HuH-7.5 (cell line): ENCODE data around the gene TEKTIP1.

Source experiments
- DNase-seq: peaks from one replicate; pipeline ENCODE4 v3.0.0; 2011; ENCODE audit warnings: low spot score

Gene TEKTIP1

DNA sequence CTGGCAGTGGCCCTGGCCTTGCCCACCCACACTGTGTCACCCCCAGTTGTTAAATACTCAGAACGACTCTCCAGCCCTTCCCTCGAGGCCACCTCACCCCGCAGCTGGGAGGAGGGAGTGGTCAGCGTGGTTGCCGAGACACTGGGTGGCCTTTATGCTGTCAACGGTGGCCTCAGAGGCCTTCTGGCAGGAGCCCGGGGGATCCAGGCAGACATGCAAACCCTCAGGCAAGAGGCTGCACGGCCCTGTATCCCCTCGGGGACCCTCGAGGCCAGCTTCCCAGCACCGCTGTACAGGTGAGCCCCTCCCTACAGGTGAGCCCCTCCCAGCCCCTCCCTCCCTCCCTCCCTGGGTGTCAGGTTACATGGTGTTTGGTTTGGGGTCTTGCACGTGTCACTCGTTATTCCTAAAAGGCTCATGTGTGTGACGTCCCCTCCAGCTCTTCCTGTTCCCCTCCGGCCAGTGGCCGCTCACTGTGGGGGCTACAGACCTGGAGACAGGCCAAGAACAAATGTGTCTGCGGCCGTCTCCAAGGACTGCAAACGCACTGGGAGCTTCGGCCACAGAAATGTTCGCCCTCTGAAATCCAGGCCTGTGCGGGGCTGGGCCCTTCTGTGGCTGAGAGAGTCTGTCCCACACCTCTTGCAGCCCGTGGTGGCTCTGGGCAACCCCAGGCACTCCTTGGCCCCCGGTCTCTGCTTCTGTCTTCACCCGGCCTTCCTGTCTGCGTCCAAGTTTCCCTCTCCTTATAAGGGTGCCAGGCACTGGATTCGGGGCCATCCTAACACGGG, at the start of gene TEKTIP1:
TEKTIP1 (plus strand) TSS at position 210 of the 791 bp plus-strand sequence; CDS start at position 214, 4 bp downstream.
- no peak for DNase-seq

DNA sequence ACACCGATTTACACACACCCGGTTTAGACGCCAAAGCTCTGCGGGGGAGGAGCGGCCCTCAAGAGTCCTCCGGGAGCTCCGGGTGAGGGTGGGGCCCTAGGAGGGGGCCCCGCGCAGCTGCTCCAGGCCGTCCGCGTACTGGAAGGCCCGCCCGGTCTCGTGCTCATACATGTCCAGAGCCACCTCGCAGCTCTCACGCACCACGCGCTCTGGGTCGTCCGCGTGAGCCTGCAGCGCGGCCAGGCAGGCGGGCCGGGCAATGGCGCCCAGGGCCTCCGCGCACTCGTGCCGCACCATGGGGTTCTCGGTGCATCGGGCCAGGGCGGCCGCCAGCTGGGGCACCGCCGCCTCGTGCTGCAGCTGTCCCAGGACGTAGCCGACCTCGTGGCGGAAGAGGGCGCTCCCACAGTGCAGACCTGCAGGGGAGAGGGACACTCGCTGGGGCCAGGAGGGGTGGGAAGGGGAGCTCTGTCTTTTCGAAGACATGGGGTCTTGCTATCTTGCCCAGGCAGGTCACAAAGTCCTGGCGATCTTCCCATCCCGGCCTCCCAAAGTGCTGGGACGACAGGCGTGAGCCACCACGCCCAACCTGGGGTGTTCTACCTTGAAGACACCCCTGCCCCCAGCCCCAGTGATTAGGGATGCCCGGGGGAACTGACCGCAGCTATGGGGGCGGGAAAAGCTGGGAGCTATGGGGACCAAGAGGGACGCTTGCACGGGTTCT, 47.4 kb upstream of the TEKTIP1 start:
- no peak for DNase-seq

DNA sequence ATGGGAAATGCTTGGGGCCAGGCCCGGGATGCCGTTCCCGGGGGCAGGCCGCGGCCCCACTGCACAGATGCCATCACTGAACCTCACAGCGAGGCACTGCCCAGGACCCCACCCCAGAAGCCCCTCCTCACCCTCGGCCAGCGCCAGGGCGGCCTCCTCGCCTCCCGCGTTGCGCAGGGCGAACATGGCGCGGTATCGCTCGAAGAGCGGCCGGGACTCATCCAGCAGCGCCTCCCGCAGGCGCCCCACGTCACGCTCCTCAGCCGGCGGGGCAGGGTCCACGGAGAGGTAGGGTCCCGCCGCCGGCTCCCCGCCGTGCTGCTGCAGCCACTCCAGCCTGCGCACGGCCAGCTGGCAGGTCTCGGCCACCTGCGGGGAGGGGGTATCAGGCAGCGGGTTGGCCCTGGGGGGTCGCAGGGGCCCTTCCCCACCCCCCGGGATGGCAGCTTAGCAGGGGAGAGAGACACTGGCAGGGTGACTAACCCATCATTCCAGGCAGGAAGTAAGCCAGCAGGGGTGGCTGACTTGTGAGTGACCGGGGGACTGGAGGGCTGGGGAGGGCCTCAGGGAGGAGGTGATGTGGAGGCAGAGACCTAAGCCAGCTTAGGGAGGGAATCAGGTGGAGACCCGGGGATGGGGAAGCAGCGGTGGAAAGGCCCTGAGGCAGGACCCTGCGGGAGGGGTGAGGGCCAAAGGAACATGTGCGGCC, 46.7 kb upstream of the TEKTIP1 start:
- no peak for DNase-seq

DNA sequence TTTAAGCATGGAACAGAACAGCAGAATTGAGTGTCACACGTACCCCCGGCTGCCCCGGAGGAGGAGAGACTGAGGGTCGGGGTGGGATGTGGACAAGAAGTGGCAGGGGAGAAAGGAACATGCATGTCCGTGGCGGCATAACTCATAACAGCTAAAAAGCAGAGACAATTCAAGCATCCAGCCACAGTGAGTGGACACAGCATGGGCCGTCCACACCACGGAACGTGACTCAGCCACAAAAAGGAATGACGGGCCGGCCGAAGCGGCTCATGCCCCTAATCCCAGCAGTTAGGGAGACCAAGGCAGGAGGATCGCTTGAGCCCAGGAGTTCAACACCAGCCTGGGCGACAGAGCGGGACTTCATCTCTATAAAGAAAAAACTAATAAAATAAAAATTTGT, 46.1 kb upstream of the TEKTIP1 start:
- no peak for DNase-seq

DNA sequence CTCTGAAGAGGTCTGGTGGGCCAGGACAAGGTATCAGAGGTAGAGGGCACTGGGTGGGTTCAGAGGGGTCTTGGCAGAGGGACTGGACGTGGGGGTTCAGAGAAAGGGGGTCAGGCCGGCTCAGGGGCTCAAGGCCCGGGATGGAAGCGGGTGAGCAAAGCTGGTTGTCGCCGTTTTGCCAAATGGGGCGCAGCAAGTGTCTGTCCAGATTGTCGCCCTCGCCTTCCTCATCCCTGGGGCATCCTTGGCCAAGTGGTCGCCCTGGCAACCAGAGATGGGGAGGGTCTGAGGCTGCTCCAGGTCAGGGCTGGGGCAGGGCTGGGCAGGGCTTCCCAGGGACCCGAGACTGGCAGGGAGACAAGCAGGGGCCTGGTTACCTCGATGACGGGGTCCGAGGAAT, 45.3 kb upstream of the TEKTIP1 start:
- DNase-seq = no peak

DNA sequence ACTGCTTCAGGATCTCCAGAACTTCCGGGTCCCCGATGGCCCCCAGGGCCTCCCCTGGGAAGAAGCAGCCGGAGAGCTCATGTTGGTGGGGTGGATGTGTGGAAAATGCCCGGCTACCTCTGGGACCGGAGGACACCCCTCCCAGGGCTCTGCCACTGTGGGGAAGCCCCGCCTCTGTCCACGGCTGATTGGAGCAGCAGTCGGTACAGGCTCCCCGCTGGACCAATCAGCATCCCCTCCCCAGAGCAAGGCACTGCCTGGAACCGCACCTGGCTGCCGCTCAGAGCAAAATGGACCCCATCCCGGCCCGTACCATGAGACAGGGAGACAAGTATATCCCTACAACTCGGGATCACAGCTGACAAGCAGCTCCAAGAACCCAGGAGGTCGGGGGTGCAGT, 44.9 kb upstream of the TEKTIP1 start:
- DNase-seq = peak; percentile 59

DNA sequence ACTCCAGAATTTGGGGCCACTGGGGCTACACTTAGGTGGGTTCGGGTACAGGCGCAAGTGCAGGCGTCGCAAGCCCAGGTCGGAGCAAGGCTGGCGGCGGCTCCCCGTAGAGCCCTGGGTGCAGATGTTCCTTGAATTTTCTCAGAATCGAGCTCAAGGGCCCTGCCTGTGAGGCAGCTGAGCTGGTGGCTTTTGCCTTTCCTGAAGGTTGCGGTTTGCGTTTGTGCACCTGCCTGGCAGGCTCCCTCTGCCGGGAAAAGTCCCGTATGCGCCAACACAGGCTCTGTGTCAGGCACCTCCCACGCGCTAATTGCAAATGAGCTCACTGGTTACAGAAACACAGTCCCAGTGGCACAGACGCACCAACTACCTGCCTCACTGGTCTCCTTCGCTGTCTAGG, 44.4 kb upstream of the TEKTIP1 start:
- DNase-seq = no peak

DNA sequence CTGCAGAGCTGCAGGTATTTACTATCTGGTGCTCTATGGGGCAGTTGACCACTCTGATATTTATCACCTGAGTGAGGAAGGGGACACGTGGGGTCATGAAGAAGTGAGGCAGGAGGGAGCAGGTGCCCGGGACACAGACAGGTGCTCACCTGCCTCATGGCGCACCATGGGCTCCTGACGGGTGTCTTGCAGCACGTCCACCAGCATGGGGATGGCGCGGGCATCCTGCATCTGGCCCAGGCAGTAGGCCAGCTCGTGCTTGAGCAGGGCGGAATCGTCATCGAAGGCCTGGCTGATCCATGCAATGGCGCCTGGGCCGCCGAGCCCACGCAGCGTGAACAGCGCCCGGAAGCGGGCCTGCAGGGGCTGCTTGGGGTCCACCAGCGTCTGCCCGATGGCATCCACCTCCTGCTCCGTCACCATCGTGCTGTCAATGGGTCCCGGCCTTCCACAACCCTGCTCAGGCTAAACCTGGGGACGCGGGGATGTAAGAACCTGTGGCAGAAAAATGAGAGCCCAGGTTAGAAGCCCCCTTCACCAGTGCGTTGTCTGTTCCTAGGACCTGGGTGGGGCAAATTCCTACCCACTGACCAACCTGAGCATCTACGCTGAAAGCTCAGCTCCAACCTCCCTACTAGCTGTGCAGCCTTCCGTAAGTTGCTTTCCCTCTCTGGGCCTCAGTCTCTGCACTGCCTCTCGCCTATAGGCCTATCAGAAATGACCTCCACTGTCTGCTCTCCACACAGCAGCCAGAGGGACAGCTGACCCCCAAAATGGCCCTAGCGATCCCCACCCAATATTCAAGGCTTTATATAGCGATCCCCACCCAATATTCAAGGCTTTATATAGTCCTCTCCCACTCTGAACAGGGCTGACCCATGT, 42.3 kb upstream of the TEKTIP1 start:
- DNase-seq = no peak

DNA sequence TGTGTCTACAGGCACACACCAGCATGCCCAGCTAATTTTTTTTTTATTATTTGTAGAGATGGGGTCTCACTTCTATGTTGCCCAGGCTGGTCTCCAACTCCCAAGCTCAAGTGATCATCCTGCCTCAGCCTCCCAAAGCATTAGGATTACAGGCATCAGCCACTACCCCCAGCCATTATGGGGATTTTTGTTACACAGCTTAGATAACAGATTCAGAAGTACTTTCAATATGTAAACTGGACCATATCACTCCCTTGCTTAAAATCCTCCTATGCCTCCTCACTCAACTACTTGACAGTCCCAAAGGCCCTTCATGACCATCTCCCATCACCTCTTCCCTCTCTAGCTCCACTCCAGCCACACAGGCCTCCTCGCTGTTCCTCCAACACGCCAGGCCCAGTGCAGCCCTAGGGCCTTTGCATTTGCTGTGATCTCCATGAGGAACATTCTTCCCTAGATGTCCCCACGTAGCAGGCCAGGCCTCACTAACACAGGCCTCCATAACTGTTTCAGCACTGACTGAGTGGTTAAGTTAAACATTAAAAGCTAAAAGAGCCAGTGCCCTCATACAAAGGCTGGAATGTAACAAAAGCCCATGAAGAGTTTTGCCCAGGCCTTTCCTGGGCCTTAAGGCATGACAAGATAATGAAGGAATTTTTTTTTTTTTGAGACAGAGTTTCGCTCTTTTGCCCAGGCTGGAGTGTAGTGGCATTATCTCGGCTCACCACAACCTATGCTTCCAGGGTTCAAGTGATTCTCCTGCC, 41.0 kb upstream of the TEKTIP1 start:
- no peak for DNase-seq

DNA sequence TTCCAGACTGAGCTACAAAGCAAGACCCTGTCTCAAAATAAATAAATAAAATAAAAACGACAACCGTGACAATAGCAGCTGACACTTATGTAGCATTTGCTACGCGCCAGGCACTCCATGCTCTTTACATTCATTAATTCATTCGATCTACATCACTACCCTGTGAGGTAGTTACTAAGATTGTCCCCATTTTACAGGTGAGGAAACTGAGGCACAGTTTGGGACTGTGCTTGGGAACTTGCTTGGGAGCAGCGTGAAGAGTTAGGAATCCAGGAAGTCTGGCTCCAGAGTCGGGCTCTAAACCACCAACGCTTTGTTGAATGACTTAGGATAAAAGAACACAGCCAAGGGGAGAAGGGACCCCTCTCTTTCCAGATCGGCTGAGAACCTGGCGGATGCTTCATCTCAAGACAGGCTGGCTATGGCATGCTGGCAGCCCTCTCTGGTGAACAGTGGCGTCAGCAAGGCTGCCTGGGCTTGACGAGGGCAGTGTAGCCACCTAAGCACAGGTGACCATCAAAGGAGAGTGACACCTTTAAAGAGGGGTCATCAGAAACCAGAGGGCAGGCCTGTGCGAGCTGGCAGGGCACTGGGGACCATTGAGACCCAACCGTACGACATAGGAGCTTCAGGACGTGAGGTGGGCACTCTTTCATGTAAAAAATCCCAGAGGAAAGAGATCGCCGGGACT, 39.1 kb upstream of the TEKTIP1 start:
- no peak for DNase-seq

DNA sequence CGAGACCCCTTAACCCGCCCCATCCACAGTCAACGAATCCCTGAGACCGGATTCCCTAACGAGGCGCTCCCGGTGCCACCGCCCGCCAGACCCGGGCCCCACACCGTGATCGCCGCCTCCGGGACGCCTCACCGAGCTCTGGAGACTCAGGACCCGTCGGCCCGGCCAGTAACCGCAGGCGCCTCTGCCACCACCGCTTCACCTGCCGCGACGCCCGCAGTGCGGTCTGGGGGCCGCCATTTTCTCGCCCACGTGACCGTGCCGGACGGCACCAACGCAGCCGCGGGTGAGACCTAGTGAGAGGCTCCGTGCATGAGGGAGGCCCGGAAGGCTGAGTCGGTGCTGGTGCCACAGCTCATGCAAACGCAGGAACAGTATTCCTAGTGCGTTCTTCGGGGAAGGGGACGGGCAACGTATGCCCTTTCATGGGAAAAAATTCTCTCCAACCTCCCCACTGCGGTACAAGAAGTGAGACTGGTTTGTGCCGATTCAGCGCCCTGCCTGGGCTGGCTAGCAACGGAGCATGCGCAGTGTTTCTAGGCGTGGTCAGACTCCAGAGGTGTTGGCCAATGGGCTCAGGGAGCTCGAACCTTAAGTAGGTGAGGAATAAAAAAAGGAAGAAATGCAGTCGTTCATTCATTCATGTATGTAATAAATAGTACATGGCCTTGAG, 38.4 kb upstream of the TEKTIP1 start, which contains the start of gene DOHH:
DOHH (minus strand) TSS at position 246 of the 673 bp plus-strand sequence. CDS start 3,860 bp downstream, outside the sequence.
- DNase-seq = peak; percentile 100

DNA sequence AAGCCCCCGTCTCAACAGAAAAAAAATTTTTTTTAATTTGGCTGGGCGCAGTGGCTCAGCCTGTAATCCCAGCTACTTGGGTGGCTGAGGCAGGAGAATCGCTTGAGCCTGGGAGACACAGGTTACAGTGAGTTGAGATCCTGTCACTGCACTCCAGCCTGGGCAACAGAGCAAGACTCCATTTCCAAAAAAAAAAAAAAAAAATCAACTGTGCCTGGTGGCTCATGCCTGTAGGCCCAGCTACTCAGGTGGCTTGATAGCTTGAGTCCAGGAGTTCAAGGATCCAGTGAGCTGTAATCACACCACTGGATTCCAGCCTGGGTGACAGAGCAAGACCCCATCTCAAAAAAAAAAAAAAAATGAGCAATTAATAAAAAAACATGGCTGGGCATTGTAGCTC, 37.2 kb upstream of the TEKTIP1 start:
- no peak for DNase-seq

DNA sequence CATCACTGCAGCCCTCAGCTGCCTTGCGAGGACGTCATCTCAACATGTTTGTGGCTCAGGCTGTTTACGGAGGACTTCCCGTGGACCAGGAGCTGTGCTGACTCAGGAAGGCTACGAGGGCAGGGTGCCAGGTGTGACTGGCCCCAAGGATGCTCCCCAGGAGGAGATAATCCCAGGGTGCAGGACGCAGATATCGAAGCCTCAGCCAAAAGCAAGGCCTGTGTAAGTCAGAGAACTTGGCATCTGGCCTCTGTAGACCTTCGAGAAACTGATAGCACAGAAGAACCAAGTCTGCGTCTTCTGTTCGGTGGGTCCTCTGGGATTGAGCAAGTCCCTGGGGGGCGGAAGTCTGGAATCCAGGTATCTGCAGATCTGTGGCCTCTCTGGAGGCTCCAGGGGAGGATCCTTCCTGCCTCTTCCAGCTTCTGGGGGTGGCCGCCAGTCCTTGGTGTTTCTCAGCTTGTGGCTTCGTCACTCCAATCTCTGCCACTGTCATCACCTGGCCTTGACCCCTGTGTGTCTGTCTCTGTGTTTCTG, 35.9 kb upstream of the TEKTIP1 start:
- DNase-seq = no peak

DNA sequence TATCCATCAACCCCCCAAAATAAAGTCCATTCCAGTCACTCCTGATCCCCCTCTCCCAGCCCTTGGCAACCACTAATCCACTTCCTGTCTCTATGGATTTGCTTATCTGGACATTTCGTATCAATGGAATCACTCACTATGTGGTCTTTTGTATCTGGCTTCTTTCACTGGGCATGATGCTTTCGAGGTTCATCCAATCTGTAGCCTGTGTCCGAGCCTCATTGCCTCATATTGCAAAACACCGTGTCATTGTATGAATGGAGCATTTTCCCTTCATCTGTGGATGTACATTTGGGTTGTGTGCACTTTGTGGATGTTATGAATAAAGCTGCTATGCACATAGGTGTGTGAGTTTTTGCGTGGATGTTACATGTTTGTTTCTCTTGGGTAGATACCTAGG, 34.2 kb upstream of the TEKTIP1 start:
- no peak for DNase-seq

DNA sequence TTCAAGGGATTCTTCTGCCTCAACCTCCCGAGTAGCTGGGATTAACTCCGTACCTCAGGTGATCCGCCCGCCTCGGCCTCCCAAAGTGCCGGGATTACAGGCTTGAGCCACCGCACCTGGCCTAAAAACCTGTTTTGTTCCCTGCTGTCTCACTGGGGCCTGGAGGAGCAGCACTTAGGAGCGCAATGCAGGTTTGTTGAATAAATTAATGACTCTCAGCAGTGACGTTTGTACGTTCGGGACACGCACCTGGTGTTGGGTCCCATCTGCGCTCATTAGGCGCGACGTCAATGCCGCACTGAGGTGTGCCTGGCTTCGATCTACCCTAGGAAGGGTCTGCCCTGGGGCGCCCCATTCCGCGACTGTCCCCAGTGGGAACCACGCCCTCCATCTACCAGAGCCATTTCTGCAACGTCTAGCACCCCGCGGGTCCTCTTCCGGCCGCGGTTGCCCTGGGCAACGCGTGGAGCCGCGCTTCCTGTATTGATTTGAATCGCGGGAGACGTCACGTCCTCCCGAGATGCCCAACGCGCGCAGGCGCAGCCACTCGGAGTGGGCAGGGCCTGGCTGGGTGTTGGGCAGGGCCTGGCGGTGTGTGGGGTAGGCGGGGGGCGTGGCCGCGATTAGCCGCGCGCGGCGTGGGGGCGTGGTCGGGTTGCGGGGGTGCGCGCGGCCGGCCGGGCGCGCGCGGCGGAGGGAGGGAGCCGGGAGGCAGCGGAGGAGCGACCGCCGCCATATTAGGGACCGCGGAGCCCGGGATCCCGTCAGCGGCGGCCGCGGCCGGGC, 33.2 kb upstream of the TEKTIP1 start, which contains the start of gene FZR1:
FZR1 (plus strand) TSS at position 714 of the 786 bp plus-strand sequence. CDS start 16,679 bp downstream, outside the sequence.
- peak; percentile 99 for DNase-seq

DNA sequence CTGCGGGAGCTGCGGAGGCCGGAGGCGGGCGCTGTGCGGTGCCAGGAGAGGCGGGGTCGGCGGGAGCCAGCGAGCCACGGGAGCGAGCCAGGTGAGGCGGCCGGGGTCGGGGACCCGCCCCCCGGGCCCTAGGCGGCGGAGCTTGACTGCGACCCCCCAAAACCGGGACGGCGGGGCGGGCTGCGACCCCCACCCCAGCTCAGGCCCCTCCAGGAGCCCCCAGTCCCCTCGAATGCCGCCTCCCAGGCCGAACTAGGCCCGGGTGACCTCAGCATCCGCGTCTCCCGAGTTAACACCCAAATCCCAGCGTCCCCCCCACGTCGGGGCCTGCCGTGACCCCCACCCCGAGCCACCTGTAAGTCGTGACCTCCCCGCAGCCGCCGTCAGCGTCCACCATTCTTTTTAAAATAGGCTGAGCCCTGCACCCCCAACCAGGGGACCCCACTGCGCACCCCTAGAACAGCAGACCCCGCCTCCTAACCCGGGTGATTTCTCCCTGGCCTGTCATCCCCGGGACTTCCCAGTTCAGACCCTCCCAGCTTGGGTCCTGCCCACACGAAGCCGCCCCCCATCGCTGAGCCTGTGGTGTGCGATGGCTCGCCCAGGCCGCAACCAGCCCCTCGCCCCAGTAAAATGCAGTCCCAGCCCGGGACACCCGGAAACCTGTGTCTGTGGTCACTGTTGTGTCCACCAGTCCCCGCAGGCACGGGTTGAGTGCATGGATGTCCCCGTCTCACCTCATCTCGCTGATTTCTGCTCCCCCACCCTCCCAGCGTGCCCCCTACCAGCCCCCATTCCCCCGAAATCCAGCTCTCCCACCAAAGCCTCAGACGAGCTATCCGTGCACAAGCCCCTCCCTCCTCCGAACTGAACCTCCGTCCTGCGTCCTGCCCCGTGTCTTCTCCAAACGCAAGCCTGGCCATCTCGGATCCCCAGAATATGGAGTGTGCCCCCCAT, 32.3 kb upstream of the TEKTIP1 start:
- no peak for DNase-seq

DNA sequence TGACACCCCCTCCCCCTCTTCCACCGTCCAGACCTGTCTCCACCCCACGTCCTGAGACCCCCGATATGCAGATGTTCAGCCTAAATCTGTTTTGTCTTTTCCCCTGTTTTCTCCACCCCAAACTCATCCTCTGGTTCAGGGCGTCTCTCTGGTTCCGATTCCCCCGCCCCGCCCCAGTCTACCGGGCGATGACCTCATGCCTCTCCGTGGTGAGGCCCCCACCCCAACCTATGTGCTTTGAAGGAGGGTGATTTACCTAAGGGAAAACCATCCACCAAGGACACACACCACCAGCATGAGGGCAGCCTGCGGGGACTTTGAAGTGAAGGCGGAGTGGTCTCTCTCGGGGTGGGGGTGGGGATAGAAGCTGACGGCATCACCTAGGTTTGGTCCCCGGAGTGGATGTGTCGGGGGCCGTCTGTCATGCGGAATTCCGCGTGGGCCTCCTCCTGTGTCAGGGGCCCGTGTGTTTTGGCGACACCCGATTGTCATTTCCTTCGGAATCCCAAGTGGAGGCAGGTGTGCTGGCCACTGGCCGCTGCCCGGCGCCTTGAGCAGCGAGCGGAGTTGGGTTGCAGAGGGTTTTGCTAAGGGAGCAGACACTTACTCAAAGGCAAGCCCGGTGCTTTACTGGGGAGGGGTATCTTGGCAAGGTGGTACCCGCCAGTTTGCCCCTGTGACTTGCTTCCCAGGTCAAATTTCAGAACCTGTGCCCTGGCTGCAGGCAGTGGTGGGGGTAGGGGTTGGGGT, 31.4 kb upstream of the TEKTIP1 start:
- no peak for DNase-seq
